SK-MEL-5 (cell line): ENCODE results near the gene OR8B3. TPM values are rescaled to one million over a fixed set of nuclear protein-coding genes. Genes with fewer than 3 reads are reported as not detected.
"Not testable (repeated sequence)": the region's sequence is repeated elsewhere in the genome, so short reads cannot be mapped to it uniquely, and the experiment has no call there.

Experiments used
- DNase-seq: peaks from one replicate; pipeline ENCODE4 v3.0.0-alpha.2; 2016; ENCODE audit warnings: low read depth, low spot score
- in situ Hi-C: cut with HindIII; loops from 2 replicates; pipeline ENCODE4 v1.10.0; 2016; ENCODE audit warnings: low sequenced_read_pairs, high pct_unique_total_duplicates, low pct_unique_long_range_greater_than_20kb
- polyA plus RNA-seq, 2 experiments: library from polyadenylated mRNA; depleted of rRNA; stranded (reverse); fragments of >200 nt; gene quantifications; 2 replicates each; pipeline ENCODE4 v1.2.3, GENCODE V29; 2015
- total RNA-seq: library from RNA; depleted of rRNA; stranded (reverse); fragments of >200 nt; shearing (Covaris generic); gene quantifications from 2 replicates; pipeline ENCODE4 v1.2.3, GENCODE V29; 2014; rRNA removed

Gene OR8B3
- total RNA-seq = not detected in 2 replicates
- polyA plus RNA-seq (2015; cell fraction: cytosol; rRNA removed) = not detected in 2 replicates
- not detected in 2 replicates for polyA plus RNA-seq (2015; cell fraction: nucleus; rRNA removed)

GRCh38 chr11:124398924-124399323 lies at the start of gene OR8B3:
Gene OR8B3, minus strand, starts transcription at chr11:124399024. Its CDS starts 1,673 bp downstream, at chr11:124397351.
- DNase-seq = no peak
- in situ Hi-C loops = no loop called here

- in situ Hi-C loops = no loop called here
Observed at GRCh38 chr11:124446916-124447315, 48.1 kb upstream of the OR8B3 start.

GRCh38 chr11:124445646-124446150 lies 46.9 kb upstream of the OR8B3 start, which contains the start of gene OR8B8:
Gene OR8B8, minus strand, starts transcription at chr11:124445696. Its CDS starts 4,611 bp downstream, at chr11:124441085.
- DNase-seq = no peak
- in situ Hi-C loops = no loop called here

More at GRCh38 chr11:124446916-124447315, 48.1 kb upstream of the OR8B3 start:
- DNase-seq = no peak

- in situ Hi-C loops = no loop called here
- DNase-seq = no peak
Observed at GRCh38 chr11:124442847-124443246, 44.0 kb upstream of the OR8B3 start.

- in situ Hi-C loops = no loop called here
- no peak for DNase-seq
Observed at GRCh38 chr11:124442442-124442841, 43.6 kb upstream of the OR8B3 start.

GRCh38 chr11:124441519-124441918 lies 42.7 kb upstream of the OR8B3 start:
- DNase-seq = no peak
- in situ Hi-C loops = no loop called here

GRCh38 chr11:124441081-124441480 lies 42.3 kb upstream of the OR8B3 start:
- no peak for DNase-seq
- in situ Hi-C loops = no loop called here

GRCh38 chr11:124440608-124441007 lies 41.8 kb upstream of the OR8B3 start:
- DNase-seq = no peak
- in situ Hi-C loops = no loop called here

- DNase-seq = no peak
- in situ Hi-C loops = no loop called here
Observed at GRCh38 chr11:124434699-124435098, 35.9 kb upstream of the OR8B3 start.

GRCh38 chr11:124429599-124429998 lies 30.8 kb upstream of the OR8B3 start:
- in situ Hi-C loops = no loop called here
- no peak for DNase-seq

GRCh38 chr11:124424384-124424921 lies 25.6 kb upstream of the OR8B3 start, which contains the start of gene OR8B4:
Gene OR8B4, minus strand, starts transcription at chr11:124424871. Its CDS starts 0 bp downstream, at chr11:124424871.
- in situ Hi-C loops = no loop called here
- DNase-seq = no peak

GRCh38 chr11:124421043-124421442 lies 22.2 kb upstream of the OR8B3 start:
- no peak for DNase-seq
- in situ Hi-C loops = no loop called here

- in situ Hi-C loops = no loop called here
Observed at GRCh38 chr11:124415356-124415923, 16.6 kb upstream of the OR8B3 start.

GRCh38 chr11:124409906-124410305 lies 11.1 kb upstream of the OR8B3 start:
- DNase-seq = no peak
- in situ Hi-C loops = no loop called here

More at GRCh38 chr11:124415356-124415923, 16.6 kb upstream of the OR8B3 start:
- DNase-seq = peak; percentile 43

GRCh38 chr11:124405581-124405980 lies 6.8 kb upstream of the OR8B3 start:
- in situ Hi-C loops = no loop called here
- no peak for DNase-seq

GRCh38 chr11:124403186-124403585 lies 4.4 kb upstream of the OR8B3 start:
- in situ Hi-C loops, DNase-seq: not testable (repeated sequence)

GRCh38 chr11:124402326-124402922 lies 3.6 kb upstream of the OR8B3 start:
- in situ Hi-C loops = no loop called here
- peak; percentile 64 for DNase-seq

- in situ Hi-C loops = not testable (repeated sequence)
Observed at GRCh38 chr11:124396847-124397246, 2.0 kb downstream of the OR8B3 start.

More at GRCh38 chr11:124396847-124397246, 2.0 kb downstream of the OR8B3 start:
- not testable (repeated sequence) for DNase-seq
